GM21390 (cell line): Measurements from ENCODE around the gene VAV1.
"Not testable (repeated sequence)": the region's sequence is repeated elsewhere in the genome, so short reads cannot be mapped to it uniquely, and the experiment has no call there.

Source experiments
- ATAC-seq: cut with Tn5 transposase; IDR thresholded peaks from one replicate; pipeline ENCODE4 v1.9.1; 2021; ENCODE audit not compliant: unreplicated experiment

Gene VAV1

DNA sequence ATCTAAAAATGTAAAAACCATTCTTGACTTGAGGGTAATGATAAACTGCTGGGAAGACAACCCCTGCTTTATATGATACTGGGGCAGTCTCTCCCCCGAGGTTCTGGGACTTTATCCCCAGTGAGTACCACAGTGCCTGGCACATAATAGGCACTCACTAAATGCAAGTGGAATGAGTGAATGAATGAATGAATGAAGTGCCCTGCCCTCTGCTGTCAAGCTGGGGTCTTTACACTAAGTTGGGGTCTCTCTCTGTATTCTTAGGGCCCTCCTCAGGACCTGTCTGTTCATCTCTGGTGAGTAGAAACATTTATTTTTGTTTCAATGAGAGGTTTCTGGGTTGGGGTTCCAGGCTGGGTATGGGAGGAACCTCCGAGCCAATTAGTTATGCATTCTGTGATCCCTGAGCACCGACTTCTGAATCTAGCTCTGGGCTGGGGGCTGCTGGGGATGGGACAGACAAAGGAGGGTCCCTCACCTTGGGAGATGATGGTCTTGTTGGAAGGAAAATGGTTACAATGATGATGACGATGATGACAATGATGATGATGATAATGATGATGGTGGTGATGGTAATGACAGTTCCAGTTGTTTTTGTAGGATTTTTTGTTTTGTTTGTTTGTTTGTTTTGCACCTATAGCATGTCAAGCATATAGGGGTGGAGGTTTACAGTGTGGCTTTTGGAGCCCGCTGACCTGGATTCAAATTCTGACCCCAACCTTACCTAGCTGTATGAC is 70.5 kb downstream of the VAV1 start:
- ATAC-seq = no peak

DNA sequence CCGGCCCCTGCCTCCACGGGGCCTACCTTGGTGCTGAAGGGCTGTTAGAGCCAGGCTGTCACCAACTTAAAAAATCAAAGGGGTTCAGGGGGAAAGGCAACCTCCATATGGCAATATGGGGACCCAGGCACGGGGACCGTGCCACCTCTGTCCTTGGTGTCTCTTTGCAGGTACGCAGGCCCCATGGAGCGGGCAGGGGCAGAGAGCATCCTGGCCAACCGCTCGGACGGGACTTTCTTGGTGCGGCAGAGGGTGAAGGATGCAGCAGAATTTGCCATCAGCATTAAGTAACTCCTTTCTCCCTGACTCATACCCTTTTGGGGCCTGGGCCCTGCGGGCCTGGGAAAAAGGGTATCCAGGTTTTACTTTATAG is 75.3 kb downstream of the VAV1 start:
- no peak for ATAC-seq

DNA sequence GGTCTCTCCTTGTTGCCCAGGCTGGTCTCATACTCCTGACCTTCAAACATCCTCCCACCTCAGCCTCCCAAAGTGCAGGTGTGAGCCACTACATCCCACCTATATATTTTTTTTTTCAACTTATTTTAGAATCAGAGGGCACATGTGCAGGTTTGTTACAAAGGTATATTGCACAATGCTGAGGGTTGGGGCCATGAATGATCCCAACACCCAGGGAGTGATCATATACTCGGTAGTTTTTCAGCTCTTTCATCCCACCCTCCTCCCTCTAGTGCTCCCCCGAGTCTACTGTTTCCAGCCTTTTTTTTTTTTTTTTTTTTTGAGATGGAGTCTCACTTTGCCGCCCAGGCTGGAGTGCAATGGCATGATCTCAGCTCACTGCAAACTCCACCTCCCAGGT is 76.5 kb downstream of the VAV1 start:
- no peak for ATAC-seq

DNA sequence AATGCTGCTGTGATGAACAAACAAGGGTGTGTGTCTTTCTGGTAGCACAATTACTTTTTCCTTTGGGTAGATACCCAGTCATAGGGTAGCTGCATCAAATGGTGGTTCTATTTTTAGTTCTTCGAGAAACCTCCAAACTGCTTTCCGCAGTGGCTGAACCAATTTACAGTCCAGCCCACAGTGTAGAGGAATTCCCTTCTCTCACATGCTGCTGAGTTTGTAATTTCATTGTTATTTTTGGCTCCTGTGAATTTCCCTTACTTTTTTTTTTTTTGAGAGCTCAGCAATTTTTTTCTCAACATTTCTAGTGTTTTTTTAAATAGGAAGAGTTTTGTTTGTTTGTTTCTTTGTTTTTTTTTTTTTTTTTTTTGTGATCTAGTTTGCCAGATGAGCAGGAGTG is 77.4 kb downstream of the VAV1 start:
- ATAC-seq = no peak

DNA sequence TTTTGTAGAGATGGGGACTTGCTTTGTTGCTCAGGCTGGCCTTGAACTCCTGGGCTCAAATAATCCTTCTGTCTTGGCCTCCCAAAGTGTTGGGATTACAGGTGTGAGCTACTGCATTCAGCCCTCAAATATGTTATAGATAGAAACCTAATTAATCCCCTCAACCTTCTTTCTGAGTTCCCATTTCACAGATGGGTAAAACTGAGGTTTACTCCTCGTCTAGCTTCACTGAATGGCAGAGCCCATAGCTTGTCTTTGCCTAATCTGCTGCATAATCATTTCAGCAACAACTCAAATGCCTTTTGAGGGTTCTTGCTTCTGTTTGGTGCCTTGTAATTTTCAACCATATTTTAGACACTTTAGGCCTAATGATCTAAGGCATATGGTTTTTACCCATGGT is 78.9 kb downstream of the VAV1 start:
- no peak for ATAC-seq

DNA sequence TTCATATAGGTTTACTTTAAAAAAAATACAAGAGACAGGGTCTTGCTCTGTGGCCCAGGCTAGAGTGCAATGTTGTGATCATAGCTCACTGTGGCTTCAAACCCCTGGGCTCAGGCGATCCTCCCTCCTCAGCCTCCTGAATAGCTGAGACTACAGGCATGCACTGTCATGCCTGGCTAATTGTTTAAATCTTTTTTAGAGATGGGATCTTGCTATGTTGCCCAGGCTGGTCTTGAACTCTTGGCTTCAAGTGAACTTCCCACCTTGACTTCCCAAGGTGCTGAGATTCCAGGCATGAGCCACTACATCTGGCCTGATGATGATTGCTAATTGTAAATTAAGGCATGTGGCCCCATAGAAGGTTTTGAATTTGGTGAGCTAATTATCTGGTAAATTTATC is 79.5 kb downstream of the VAV1 start:
- ATAC-seq = no peak

DNA sequence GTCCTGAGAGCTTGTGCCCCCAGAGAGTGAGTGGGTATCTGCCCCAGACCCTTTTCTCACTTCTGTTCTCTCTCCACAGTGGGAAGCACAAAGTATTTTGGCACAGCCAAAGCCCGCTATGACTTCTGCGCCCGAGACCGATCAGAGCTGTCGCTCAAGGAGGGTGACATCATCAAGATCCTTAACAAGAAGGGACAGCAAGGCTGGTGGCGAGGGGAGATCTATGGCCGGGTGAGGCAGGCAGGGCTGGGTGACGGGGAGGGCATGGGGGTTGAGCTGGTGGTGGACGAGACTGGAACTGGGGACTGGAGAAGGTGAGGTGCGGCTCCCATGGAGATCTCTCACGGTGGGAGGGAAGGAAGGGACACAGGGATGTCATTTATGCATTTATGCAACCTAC is 81.4 kb downstream of the VAV1 start:
- no peak for ATAC-seq

DNA sequence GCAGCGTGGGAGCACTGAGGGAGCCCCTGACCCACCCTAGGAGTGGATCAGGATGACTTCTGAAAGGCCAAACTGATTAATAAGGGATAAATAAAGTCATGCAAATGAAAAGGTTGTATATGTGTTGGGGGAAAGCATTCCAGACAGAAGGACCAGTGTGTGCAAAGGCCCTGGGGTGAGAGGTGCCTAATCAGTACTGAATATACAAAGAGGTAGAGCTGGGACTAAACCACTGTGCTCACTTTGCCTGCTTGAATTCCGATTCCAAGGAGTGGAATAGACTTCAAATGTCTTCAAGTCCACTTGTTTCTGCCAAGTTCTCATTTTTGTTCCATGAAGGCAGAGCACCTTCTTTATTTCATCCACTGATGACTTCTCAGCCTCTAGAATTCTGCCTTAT is 82.2 kb downstream of the VAV1 start:
- no peak for ATAC-seq

DNA sequence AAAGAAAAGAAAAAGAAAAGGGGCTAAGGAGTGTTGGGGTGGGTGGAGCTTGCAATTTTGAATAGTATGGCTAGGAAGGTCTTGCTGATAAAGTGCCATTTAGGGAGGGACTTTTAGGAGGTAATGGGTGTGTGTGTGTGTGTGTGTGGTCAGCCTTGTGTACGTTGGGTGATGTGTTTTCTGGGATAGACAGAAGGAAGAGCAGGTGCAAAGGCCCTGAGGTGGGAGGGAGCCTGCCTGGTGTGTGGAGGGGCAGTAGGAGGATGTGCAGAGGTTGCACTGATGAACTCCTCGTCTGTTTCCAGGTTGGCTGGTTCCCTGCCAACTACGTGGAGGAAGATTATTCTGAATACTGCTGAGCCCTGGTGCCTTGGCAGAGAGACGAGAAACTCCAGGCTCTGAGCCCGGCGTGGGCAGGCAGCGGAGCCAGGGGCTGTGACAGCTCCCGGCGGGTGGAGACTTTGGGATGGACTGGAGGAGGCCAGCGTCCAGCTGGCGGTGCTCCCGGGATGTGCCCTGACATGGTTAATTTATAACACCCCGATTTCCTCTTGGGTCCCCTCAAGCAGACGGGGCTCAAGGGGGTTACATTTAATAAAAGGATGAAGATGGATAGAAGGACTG is 84.4 kb downstream of the VAV1 start:
- ATAC-seq = no peak

DNA sequence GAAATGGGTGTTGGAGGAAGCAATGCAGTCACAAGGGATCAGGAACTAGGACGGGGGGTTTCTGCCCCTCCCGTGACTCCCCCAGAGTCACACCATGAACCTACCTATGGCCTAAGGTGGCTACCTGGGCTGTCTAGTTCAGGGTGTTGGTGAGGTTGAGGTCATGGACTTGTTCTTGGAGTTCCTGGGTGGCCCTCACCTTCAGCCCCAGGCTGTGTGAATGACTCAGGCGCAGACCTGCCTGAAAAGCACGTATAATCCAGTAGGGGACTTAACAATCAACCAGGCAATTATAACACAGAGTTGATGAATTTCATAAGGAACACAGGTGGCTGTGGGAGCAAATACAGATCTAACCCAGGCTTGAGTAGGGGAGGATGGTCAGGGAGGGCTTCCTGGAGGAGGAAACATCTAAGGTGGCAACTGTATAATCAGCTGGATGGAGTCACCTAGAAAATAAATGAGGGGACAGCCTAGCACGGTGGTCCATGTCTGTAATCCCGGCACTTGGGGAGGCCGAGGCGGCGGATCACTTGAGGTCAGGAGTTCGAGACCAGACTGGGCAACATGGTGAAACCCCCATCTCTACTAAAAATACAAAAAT is 89.3 kb downstream of the VAV1 start:
- no peak for ATAC-seq

DNA sequence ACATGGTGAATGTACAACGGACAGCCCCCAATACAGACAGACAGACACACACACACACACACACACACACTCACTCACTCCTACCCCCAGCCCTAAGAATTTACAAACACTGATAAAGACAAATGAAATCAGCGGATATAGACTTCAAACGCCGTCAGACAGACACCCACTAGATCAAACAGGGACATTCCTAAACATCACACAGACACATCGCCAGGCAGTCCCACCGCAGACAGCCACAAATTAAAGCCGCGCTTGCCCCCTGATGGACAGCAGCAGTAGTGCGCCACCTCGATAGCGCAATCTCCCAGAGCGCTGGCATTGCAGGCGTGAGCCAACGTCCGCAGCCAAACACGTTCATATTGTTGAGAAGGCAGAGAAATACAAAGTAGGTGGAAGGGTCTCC is 90.2 kb downstream of the VAV1 start:
- no peak for ATAC-seq

DNA sequence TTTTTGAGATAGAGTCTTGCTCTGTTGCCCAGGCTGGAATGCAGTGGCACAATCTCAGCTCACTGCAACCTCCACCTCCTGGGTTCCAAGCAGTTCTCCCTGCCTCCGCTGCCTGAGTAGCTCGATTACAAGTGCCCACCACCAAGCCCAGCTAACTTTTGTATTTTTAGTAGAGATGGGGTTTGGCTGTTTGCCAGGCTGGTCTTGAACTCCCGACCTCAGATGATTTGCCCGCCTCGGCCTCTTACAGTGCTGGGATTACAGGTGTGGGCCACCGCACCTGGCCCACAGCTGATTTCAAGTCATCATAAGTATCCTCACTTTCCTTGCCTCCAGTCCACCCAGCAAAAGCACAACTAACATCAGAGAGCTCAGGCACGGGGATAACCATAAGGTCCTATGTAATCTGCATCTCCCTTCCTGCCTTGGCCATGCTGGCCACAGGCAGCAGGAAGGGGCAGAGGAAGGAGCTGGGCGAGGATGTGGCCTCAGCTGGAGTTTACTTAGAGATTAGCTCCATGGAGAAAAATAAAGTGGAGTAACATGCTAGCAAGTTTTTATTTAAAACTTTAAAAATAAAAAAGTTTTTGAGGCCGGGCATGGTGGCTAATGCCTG is 91.9 kb downstream of the VAV1 start:
- no peak for ATAC-seq

DNA sequence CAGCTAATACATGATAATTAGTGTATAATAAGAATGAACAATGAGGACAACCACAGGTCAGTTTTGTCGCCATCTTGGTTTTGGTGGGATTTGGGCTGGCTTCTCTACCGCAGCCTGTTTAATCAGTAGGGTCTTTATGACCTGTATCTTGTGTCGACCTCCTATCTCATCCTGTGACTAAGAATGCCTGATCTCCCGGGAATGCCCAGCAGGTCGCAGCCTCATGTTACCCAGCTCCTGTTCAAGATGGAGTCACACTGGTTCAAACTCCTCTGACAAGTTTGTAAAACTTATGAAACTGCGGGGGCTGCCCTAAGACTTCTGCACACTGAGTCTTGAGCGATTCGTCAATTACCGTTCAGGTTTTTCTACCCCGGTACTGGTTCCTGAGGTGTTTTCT is 93.3 kb downstream of the VAV1 start:
- ATAC-seq = no peak

DNA sequence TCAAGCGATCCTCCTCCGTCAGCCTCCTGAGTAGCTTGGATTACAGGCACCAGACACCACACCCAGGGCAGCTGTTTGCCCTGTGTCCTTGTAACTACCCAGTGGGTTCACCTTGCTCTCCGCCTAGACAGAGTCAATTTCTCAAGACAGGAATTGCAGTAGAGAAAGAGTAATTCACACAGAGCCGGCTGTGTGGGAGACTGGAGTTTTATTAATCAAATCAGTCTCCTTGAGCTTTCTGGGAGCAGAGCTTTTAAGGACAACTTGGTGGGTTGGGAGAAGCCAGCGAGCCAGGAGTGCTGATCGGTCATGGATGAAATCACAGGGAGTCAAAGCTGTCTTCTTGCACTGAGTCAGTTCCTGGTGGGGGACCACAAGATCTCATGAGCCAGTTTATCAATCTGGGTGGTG is 94.2 kb downstream of the VAV1 start:
- no peak for ATAC-seq

DNA sequence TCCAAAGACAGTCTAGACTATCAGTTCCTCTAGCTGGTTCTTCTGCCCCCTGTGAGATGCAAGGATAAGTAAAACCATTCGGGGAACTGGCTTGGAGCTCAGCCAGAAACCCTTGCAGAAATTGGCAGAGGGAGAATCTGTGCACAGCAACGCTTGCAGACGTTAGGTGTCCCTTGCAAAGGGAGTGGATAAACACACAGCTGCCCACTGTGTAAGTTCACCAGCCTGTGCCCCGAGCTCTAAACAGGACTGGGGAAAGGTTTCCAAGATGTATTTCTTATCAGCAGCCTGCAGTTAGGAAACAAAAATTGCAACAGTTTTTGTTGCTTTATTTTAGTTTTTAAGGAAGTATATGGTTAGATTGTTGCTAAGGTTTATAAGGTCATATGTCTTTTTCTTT is 95.8 kb downstream of the VAV1 start:
- no peak for ATAC-seq

DNA sequence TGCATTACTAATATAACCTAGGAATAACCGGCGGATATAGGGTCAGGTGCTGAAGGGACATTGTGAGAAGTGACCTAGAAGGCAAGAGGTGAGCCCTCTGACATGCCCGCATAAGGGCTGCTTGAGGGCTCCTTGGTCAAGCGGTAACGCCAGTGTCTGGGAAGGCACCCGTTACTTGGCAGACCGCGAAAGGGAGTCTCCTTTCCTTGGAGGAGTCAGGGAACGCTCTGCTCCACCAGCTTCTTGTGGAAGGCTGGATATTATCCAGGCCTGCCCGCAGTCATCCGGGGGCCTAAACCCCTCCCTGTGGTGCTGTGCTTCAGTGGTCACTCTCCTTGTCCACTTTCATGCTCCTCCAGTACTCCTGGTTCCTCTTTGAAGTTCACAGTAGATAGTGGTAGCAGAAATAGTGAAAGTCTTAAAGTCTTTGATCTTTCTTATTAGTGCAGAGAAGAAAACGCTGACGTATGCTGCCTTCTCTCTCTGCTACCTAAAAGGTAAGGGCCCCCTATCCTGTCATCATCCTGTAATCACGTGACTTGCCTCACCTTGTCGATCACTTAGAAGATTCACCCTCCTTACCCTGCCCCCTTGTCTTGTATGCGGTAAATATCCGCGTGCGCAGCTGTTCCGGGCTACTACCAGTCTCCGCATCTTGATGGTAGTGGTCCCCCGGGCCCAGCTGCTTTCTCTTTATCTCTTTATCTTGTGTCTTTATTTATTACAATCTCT is 96.8 kb downstream of the VAV1 start:
- ATAC-seq = not testable (repeated sequence)

DNA sequence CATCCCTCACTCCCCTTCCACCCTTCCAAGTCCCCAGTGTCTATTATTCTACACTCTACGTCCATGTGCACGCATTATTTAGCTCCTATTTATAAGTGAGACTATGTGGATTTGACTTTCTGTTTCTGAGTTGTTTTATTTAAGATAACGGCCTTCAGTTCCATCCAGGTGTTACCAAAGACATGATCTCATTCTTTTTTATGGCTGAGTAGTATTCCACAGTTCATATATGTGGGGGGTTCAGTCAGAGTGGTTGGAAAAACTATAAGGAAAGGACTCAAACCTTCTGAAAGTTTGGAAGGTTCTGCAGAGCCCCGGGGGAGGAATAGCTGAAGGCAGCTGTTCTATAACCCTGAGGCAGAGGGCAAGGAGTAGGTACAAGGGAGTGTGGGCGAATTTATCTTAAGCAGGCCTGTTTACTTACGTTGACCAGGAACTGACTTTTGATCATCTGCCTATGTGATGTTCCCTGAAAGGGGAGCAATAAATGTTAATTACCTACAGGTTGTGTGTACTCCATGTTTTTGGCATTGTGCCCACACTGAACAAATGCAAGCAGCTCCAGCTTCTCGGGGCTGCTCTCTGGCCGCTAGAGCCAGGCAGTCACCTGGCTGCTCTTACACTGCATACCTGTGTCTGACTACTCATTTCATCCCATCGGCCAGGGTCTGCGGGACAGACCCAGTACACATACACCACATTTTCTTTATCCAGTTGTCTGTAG is 101.4 kb downstream of the VAV1 start:
- no peak for ATAC-seq

DNA sequence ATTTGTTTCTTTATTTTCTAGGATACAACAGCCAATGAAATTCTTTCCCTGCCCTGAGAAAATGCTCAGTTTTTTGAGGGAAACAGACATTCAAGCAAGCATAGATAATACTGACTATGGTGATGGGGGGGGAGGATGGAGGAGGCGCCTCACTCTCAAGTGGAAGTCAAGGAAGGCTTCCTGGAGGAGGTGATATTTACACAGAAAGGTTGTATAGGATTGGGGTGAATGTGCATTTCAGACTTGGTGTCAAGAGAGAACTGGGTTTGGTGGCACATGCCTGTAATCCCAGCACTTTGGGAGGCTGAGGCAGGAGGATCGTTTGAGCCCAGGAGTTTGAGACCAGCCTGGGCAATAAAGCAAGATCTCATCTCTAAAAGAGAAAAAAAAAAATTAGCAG is 102.7 kb downstream of the VAV1 start:
- no peak for ATAC-seq

DNA sequence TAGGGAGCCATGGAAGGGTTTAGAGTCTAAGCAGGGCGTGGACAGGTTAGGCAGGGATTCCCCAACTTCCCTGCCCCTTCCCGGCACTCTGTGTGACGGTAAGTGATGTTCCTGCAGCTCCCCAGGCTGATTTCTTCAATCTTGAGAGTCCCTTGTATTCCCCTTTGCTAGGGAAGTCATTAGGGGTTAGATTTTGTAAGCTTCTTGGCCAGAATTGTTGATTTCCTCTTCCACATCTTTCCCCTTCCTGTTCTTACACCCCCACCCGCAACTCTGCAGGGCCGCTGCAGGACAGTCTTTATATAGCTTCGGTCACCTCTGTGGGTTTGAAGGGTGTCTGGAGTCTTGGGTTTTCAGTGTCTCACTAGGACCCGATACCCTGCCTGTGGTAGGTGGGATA is 104.2 kb downstream of the VAV1 start:
- no peak for ATAC-seq

DNA sequence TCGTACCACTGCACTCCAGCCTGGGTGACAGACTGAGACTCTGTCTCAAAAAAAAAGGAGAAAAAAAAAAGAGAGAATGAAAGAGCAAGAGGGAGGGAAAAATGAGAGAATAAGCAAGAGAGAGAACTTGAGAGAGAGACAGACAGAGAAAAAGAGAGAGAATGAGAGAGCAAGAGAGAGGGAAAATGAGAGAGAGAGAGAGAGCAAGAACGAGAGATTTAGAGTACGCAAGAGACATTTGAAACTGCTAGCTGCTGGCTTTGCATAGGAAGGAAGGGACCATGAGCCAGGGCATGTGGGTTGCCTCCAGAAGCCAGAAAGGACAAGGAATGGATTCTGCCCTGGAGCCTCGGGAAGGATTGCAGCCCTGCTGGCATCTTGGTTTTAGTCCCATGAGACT is 105.3 kb downstream of the VAV1 start:
- no peak for ATAC-seq
